Choroid plexus epithelial cell (primary cell): ENCODE results near the gene PARD3.

Experiments used
- DNase-seq: peaks from one replicate; pipeline ENCODE4 v3.0.0-alpha.2; 2010; ENCODE audit warnings: low read depth
- H3K4me3 ChIP-seq: 2 replicates; pipeline ENCODE4 v1.5.1; 2011; ENCODE audit warnings: low read depth, mild to moderate bottlenecking, control low read depth, low read length, moderate library complexity
- TF ChIP-seq, protein P1 (sequence below): conservative IDR thresholded peaks from 2 replicates; pipeline ENCODE4 v1.5.1; 2011; ENCODE audit warnings: low read depth, mild to moderate bottlenecking, control low read depth, inconsistent platforms, low read length, moderate library complexity

Gene PARD3

DNA sequence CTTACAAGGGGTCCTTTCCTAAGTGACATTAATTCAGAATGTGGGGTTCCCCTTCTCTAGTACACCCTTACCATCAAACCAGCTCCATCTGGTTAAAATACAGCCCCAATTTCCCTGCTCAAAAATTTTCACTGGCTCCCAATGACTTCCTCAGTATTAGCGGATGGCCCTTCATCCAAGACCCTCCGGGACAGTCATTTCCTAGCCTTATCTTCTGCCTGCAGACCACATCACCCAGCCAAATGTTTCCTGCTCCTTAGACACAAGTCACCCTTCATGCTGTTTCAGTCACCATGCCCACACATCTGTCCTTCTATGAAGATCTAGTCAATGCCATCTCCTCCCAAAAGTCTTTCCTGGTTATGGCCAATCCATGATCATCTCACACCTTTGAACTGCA, 45.2 kb downstream of the PARD3 start:
- TF ChIP-seq, protein P1, sequence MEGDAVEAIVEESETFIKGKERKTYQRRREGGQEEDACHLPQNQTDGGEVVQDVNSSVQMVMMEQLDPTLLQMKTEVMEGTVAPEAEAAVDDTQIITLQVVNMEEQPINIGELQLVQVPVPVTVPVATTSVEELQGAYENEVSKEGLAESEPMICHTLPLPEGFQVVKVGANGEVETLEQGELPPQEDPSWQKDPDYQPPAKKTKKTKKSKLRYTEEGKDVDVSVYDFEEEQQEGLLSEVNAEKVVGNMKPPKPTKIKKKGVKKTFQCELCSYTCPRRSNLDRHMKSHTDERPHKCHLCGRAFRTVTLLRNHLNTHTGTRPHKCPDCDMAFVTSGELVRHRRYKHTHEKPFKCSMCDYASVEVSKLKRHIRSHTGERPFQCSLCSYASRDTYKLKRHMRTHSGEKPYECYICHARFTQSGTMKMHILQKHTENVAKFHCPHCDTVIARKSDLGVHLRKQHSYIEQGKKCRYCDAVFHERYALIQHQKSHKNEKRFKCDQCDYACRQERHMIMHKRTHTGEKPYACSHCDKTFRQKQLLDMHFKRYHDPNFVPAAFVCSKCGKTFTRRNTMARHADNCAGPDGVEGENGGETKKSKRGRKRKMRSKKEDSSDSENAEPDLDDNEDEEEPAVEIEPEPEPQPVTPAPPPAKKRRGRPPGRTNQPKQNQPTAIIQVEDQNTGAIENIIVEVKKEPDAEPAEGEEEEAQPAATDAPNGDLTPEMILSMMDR, result no peak
- H3K4me3 ChIP-seq, result no peak overlapping the region
- DNase-seq, result no peak

DNA sequence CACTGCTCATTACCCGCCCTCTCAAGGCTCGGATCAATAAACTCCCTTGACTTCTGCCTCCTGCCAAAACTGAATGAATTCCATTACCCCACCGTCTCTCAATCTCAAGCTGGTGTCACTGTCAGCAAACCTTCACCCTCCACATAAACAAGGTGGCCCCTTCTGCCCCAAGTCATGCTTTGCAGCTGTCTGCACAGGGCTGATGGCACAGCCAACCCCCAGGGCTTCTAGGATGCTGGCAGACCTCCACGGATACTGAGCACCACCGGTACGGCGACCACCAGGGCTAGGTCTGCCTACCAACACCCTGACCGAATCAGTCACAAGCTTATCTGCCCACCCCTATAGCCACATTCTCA, 46.1 kb downstream of the PARD3 start:
- DNase-seq, result no peak
- TF ChIP-seq, protein P1, result no peak
- no peak overlapping the region for H3K4me3 ChIP-seq

DNA sequence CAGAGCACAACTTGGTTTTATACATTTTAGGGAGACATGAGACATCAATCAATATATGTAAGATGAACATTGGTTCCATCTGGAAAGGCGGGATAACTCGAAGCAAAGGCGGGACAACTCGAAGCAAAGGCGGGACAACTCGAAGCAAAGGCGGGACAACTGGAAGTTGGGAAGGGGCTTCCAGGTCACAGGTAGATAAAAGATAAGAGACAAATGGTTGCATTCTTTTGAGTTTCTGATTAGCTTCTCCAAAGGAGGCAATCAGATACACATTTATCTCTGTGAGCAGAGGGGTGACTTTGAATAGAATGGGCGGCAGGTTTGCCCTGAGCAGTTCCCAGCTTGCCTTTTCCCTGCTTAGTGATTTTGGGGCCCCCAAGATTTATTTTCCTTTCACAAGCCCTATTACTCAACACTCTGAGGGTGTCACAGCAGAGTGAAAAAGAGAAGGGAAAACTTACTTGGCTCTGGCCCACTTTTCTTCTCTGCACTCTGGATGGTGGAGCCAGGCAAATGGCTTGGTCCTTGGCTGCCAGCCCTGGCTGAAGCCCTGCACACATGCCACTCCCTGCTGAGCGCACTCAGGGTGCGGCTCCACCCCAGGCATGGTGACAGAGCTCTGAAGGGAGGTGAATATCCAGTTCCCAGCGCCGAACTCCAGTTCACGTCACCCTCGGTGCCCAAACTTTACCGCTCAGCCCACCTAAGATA, 46.7 kb downstream of the PARD3 start:
- H3K4me3 ChIP-seq, result no peak overlapping the region
- TF ChIP-seq, protein P1, result no peak

DNA sequence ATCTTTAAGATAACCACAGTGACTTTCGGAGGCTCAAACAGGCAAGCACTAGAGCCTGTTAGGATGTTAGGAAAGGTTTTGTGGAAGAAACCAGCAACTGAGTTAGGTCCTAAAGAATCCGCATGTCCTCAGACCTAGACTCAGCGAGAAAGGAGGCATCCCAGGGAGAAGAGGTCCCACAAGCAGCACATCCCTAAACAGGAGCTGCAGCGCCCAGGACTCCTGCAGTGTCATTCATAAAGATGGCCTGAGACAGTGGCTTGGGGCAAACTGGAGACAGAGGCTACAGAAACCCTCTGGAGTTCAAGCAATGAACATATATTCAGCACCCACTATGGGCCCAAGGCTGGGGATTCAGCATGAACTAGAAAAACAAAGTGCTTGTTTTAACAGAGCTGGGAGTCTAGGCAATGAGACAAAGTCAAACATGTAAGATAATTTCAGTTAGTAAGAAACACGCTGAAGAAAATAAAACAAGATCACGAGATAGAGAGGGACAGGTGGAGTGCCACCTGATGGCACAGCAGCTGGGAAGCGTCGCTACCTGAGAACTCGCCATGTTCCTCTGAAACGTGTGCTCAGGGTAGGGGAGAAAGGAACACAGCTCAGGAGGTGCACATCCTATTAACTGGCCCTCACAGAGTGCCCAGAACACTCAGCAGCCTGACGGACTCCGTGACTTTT, 48.1 kb downstream of the PARD3 start:
- no peak overlapping the region for H3K4me3 ChIP-seq
- TF ChIP-seq, protein P1, result no peak
- no peak for DNase-seq

More for the DNA sequence above, 46.7 kb downstream of the PARD3 start:
- peak; percentile 53 for DNase-seq

DNA sequence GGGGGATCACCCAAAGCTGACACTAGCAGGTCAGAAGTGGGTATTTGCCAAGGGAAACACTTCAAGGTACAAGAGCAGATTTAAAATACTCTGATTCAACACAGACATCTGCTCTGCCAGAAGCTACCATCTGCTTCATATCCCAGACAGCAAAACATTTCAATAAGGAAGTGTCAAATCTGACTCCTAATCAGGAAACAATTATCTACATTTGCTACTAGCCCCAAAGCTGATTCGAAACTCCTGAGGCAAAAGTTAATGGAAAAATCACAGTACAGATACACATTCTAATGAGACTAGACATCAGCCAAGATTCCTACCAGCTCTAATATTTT, 48.9 kb downstream of the PARD3 start:
- DNase-seq, result no peak
- TF ChIP-seq, protein P1, result no peak

DNA sequence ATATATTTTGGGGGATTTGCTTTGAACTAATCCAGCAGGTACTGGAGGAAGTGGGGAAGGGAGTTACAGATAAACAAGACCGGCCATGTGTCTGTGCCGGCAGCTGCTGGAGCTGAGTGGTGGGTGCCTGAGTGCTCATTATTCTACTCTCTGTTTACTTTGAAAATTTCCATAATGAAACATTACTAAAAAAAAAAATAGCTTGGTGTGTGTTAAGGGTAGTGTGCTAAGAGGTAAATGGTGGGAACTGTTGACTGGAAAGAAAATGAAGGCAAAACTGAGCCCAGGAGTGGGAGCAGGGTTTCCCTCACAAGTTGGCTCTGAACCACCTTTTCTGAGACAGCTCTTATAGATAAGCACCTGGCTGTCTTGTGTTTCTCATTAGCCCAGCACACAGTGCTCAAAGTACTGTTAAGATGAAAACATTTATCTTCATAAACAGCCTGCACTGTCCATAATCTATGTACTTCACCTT, 50.6 kb downstream of the PARD3 start:
- TF ChIP-seq, protein P1, result no peak
- DNase-seq, result no peak
- no peak overlapping the region for H3K4me3 ChIP-seq

More for the DNA sequence above, 48.9 kb downstream of the PARD3 start:
- no peak overlapping the region for H3K4me3 ChIP-seq
